GM12878 (cell line): ENCODE data around the gene KRT33A. TPM values are rescaled to one million over a fixed set of nuclear protein-coding genes. Genes with fewer than 3 reads are reported as not detected.

Source experiments
- ATAC-seq: fragments of 200-7000 bp; cut with Tn5 transposase; 3 replicates; pipeline ENCODE4 v1.9.1; 2020; ENCODE audit warnings: mild to moderate bottlenecking, moderate library complexity
- BruUV-seq: library from RNA; stranded (reverse); fragments of 400-500 nt; replicated peaks from 2 replicates; lab custom pipeline; 2021; lab: Mats Ljungman, UMichigan
- CTCF ChIA-PET: fragments of 300-600 bp; sonication (Branson Sonifier 250); formaldehyde crosslinking; extraction: SDS; loops from one replicate; lab custom pipeline; 2021; ENCODE audit warnings: inconsistent platforms; lab: Yijun Ruan, JAX
- POLR2A ChIA-PET: fragments of 350-600 bp; formaldehyde crosslinking; extraction: SDS; loops from one replicate; lab custom pipeline; 2021; ENCODE audit warnings: inconsistent platforms; lab: Charles Lee
- RAD21 ChIA-PET: fragments of 300-600 bp; sonication (Branson Sonifier 250); formaldehyde crosslinking; loops from one replicate; lab custom pipeline; 2023; ENCODE audit warnings: antibody characterized with exemption; ENCODE audit not compliant: unreplicated experiment; lab: Charles Lee
- SMC1A ChIA-PET: fragments of 300-600 bp; sonication (Branson Sonifier 250); formaldehyde crosslinking; loops from one replicate; lab custom pipeline; 2023; ENCODE audit not compliant: unreplicated experiment, uncharacterized antibody; lab: Charles Lee
- DNase-seq: peaks from one replicate; pipeline ENCODE4 v3.0.0-alpha.2; 2011; ENCODE audit warnings: low read depth, low spot score
- FAIRE-seq: peaks from 3 replicates; lab custom pipeline; 2011; peaks lifted over from hg19 to GRCh38; lab: Jason Lieb, UNC
- H2AFZ ChIP-seq: 2 replicates; pipeline ENCODE4 v1.6.0; 2011; ENCODE audit warnings: low read depth, low read length, control low read depth; ENCODE audit not compliant: control insufficient read depth
- H3K27ac ChIP-seq: 2 replicates; pipeline ENCODE4 v1.5.1; 2011; ENCODE audit warnings: control low read depth; ENCODE audit not compliant: control insufficient read depth, insufficient read depth
- H3K27me3 ChIP-seq, 2 experiments: replicated peaks in 1 of 2; 2 replicates each; pipeline versions ENCODE4 v1.6.0 to v1.6.1; 2011; ENCODE audit warnings: low read length in 1 of 2; ENCODE audit not compliant: control insufficient read depth in 2 of 2, insufficient read depth in 2 of 2
- H3K36me3 ChIP-seq, 2 experiments: 2 replicates each; pipeline ENCODE4 v1.5.1; 2011; ENCODE audit warnings: low read length in 1 of 2; ENCODE audit not compliant: control insufficient read depth in 2 of 2, insufficient read depth in 2 of 2
- H3K4me1 ChIP-seq: 2 replicates; pipeline ENCODE4 v1.6.1; 2011; ENCODE audit warnings: mild to moderate bottlenecking, low read length, moderate library complexity, mixed read lengths; ENCODE audit not compliant: control insufficient read depth, insufficient read depth
- H3K4me2 ChIP-seq: 2 replicates; pipeline ENCODE4 v1.6.0; 2011; ENCODE audit warnings: control low read depth; ENCODE audit not compliant: control insufficient read depth, insufficient read depth
- H3K4me3 ChIP-seq: fragments of 200-600 bp; sonication (generic); 2 replicates; pipeline ENCODE4 v1.5.1; 2016
- H3K79me2 ChIP-seq: 2 replicates; pipeline ENCODE4 v1.6.0; 2011; ENCODE audit warnings: low read length; ENCODE audit not compliant: control insufficient read depth, insufficient read depth
- H3K9ac ChIP-seq: 2 replicates; pipeline ENCODE4 v1.8.0; 2011; ENCODE audit warnings: low read length, control low read depth, mixed read lengths; ENCODE audit not compliant: control insufficient read depth, insufficient read depth
- H3K9me3 ChIP-seq: replicated peaks from 3 replicates; pipeline ENCODE4 v1.5.1; 2011; ENCODE audit warnings: mild to moderate bottlenecking, low read length; ENCODE audit not compliant: control insufficient read depth, insufficient read depth
- H4K20me1 ChIP-seq: 2 replicates; pipeline ENCODE4 v1.6.0; 2011; ENCODE audit not compliant: control insufficient read depth, insufficient read depth
- ASH2L ChIP-seq: fragments of 300-600, 200-600 bp; sonication (generic); IDR thresholded peaks from 2 replicates; pipeline ENCODE4 v1.6.1; 2017; ENCODE audit warnings: low read depth, mild to moderate bottlenecking, borderline replicate concordance
- BCL11A ChIP-seq: IDR thresholded peaks from 2 replicates; pipeline ENCODE4 v1.6.1; 2011; ENCODE audit warnings: low read depth, low read length
- GABPA ChIP-seq: IDR thresholded peaks from 2 replicates; pipeline ENCODE4 v1.6.1; 2014; ENCODE audit warnings: antibody characterized with exemption, low read depth, mild to moderate bottlenecking, inconsistent platforms
- HSF1 ChIP-seq: fragments of 150-350 bp; IDR thresholded peaks from 2 replicates; pipeline ENCODE4 v1.6.1; 2014; ENCODE audit warnings: mild to moderate bottlenecking, low read depth, low read length
- RAD51 ChIP-seq: fragments of 450-650 bp; IDR thresholded peaks from 2 replicates; pipeline ENCODE4 v1.6.1; 2016; ENCODE audit warnings: moderate library complexity, mild to moderate bottlenecking, inconsistent platforms
- SMARCA5 ChIP-seq: fragments of 450-650 bp; IDR thresholded peaks from 2 replicates; pipeline ENCODE4 v1.6.1; 2017; ENCODE audit warnings: mild to moderate bottlenecking
- SMC3 ChIP-seq: IDR thresholded peaks from 2 replicates; pipeline ENCODE4 v1.6.1; 2011; ENCODE audit warnings: low read length, improper control_type of control experiment, borderline replicate concordance
- YY1 ChIP-seq: IDR thresholded peaks from 2 replicates; pipeline ENCODE4 v1.6.1; 2011; ENCODE audit warnings: low read depth, mild to moderate bottlenecking, low read length
- ZBED1 ChIP-seq: IDR thresholded peaks from 2 replicates; pipeline ENCODE4 v1.6.1; 2016; ENCODE audit warnings: borderline replicate concordance
- WGBS: methylation state at CpG from one replicate; pipeline ENCODE4 v1.1.6; 2016; ENCODE audit warnings: low lambda C conversion rate; ENCODE audit not compliant: insufficient replicate concordance, insufficient coverage; ENCODE audit errors: missing lambda C conversion rate; 5-methylcytosine and 5-hydroxymethylcytosine counted together
- in situ Hi-C: fragments of 300-500 bp; cut with MboI; formaldehyde crosslinking; loops from 9 replicates; pipeline ENCODE4 v1.14.3; 2018; ENCODE audit warnings: mixed read lengths
- intact Hi-C: fragments of 100-400 bp; cut with micrococcal nuclease; formaldehyde crosslinking; loops from one replicate; pipeline ENCODE4 v1.14.2; 2022; ENCODE audit not compliant: unreplicated experiment
- polyA plus RNA-seq, 11 experiments: library from polyadenylated mRNA; depleted of rRNA in 4 of 11; unstranded in 6 of 11; stranded (reverse) in 5 of 11; fragments of >200 nt; fragmentation: Nextera tagmentation in 4 of 11; fragmentation: Illumina TruSeq in 1 of 11; extraction: Ambion mirVana in 4 of 11; extraction: Trizol in 1 of 11; gene quantifications; 1 replicate in 1 of 11; 2 replicates in 10 of 11; pipeline versions ENCODE4 v1.2.1 to v1.2.3, GENCODE V29; 2011 to 2016; ENCODE audit warnings: inconsistent platforms in 2 of 11, missing spikeins in 2 of 11, low read depth in 1 of 11
- total RNA-seq, 4 experiments: library from RNA; depleted of rRNA in 3 of 4; stranded (reverse); fragments of >200 nt in 3 of 4; fragmentation: Illumina TruSeq in 1 of 4; extraction: Trizol in 1 of 4; gene quantifications; 2 replicates each; pipeline versions ENCODE4 v1.2.1 to v1.2.3, GENCODE V29; 2013 to 2021
- TF ChIP-seq, protein P1 (sequence below): fragments of 450-650 bp; IDR thresholded peaks from 2 replicates; pipeline ENCODE4 v1.6.1; 2016; ENCODE audit warnings: mild to moderate bottlenecking
- TF ChIP-seq, protein P2 (sequence below): fragments of 450-650 bp; formaldehyde crosslinking; IDR thresholded peaks from 2 replicates; pipeline ENCODE4 v1.4.0; 2022; ENCODE audit warnings: mild to moderate bottlenecking, moderate library complexity

Gene KRT33A
- total and polyA plus RNA-seq, 10 of the 15 experiments (the other 5 are each of a cell fraction or from before 2014, with no cell fraction given) = not detected

GRCh38 chr17:41369713-41370112 is 19.1 kb upstream of the KRT33A start, which contains the start of gene KRT33B:
Gene KRT33B (minus strand): TSS chr17:41369813. CDS start chr17:41369750, 63 bp downstream.
- Histone ChIP-seq H3K4me3 (no peak within 1 kb of the TSS), H3K36me3 (no peaks in the 10 kb centered on the region), H4K20me1 (no peaks in the 10 kb centered on the region), H3K9ac (no peak within 1 kb of the TSS), H3K27me3 (peaks cover 2% of the 10 kb centered on the region in 2 experiments; a peak in 2 of 4 replicates), H3K9me3 (no peaks in the 10 kb centered on the region; the same call in 2 of the 3 replicates), H2AFZ (no peak within 1 kb of the TSS), H3K27ac (no peak within 1 kb of the TSS), H3K79me2 (no peaks in the 10 kb centered on the region), H3K4me1 (no peaks in the 10 kb centered on the region), H3K4me2 (no peak within 1 kb of the TSS)
- SMC1A ChIA-PET = no interaction called here
- intact Hi-C loops (no loop called here), in situ Hi-C loops (no loop called here)
- no peak for DNase-seq
- WGBS = 50% methylated on average over 1 of the region's 1 CpG
- CTCF ChIA-PET = interaction anchor here (0.6 kb wide), 1 partner anchor 694 kb away, joined by 3 read pairs; no protein-coding TSS in a partner anchor
- POLR2A ChIA-PET = no interaction called here
- RAD21 ChIA-PET = no interaction called here
- ATAC-seq = no peak
- BruUV-seq = no TSS peak
- no peak for TF ChIP-seq YY1
- no peak for TF ChIP-seq ASH2L
- no peak for TF ChIP-seq SMARCA5
- TF ChIP-seq, protein P1, sequence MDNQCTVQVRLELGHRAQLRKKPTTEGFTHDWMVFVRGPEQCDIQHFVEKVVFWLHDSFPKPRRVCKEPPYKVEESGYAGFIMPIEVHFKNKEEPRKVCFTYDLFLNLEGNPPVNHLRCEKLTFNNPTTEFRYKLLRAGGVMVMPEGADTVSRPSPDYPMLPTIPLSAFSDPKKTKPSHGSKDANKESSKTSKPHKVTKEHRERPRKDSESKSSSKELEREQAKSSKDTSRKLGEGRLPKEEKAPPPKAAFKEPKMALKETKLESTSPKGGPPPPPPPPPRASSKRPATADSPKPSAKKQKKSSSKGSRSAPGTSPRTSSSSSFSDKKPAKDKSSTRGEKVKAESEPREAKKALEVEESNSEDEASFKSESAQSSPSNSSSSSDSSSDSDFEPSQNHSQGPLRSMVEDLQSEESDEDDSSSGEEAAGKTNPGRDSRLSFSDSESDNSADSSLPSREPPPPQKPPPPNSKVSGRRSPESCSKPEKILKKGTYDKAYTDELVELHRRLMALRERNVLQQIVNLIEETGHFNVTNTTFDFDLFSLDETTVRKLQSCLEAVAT = no peak
- TF ChIP-seq HSF1 = no peak
- no peak for TF ChIP-seq ZBED1
- no peak for TF ChIP-seq RAD51
- no peak for TF ChIP-seq SMC3
- no peak for TF ChIP-seq BCL11A
- TF ChIP-seq GABPA = no peak
- TF ChIP-seq, protein P2, sequence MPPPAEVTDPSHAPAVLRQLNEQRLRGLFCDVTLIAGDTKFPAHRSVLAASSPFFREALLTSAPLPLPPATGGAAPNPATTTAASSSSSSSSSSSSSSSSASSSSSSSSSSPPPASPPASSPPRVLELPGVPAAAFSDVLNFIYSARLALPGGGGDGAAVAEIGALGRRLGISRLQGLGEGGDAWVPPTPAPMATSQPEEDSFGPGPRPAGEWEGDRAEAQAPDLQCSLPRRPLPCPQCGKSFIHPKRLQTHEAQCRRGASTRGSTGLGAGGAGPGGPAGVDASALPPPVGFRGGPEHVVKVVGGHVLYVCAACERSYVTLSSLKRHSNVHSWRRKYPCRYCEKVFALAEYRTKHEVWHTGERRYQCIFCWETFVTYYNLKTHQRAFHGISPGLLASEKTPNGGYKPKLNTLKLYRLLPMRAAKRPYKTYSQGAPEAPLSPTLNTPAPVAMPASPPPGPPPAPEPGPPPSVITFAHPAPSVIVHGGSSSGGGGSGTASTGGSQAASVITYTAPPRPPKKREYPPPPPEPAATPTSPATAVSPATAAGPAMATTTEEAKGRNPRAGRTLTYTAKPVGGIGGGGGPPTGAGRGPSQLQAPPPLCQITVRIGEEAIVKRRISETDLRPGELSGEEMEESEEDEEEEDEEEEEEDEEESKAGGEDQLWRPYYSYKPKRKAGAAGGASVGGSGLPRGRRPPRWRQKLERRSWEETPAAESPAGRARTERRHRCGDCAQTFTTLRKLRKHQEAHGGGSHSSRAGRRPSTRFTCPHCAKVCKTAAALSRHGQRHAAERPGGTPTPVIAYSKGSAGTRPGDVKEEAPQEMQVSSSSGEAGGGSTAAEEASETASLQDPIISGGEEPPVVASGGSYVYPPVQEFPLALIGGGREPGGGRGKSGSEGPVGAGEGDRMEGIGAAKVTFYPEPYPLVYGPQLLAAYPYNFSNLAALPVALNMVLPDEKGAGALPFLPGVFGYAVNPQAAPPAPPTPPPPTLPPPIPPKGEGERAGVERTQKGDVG (CRISPR knock-in tag) = no peak
- FAIRE-seq = no peak
